HG03460 (cell line): ENCODE data around the gene HELLS.
"Not testable (repeated sequence)": the region's sequence is repeated elsewhere in the genome, so short reads cannot be mapped to it uniquely, and the experiment has no call there.

Source experiments
- ATAC-seq: cut with Tn5 transposase; IDR thresholded peaks from one replicate; pipeline ENCODE4 v1.9.1; 2021; ENCODE audit not compliant: unreplicated experiment

The HELLS gene

DNA sequence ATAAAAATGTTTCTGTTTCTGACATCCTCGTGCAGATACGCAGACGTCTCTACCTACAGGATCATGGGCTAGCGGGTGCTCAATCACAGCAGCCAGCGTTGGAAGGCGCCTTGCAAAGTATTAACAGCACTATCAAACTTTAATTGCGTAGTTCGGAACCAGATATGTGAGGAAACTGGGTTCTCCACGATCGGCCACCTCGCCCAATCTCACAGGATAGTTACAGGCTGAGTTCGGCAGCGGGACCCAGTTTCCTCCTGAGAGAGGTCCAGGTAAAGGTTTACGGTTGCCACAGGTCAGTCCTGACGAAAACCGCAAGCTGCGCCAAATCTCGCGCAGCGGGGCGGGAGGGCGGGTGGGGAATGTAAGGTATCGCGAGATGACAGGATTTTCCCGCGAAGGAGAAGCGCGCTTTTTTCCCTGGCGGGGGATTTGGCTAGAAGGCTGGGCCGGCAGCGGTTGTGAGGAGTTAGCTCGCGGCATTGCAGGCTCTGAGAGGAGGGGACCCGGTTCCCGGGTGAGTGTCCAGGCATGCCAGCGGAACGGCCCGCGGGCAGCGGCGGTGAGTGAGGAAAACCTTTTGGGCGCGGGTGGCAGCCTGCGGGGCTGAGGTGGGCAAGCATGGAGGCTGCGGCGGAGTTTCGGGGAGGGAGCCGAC is at the start of gene HELLS:
HELLS (plus strand) TSS at position 398 of the 658 bp plus-strand sequence; CDS start at position 532, 134 bp downstream.
- ATAC-seq: peak; percentile 72

DNA sequence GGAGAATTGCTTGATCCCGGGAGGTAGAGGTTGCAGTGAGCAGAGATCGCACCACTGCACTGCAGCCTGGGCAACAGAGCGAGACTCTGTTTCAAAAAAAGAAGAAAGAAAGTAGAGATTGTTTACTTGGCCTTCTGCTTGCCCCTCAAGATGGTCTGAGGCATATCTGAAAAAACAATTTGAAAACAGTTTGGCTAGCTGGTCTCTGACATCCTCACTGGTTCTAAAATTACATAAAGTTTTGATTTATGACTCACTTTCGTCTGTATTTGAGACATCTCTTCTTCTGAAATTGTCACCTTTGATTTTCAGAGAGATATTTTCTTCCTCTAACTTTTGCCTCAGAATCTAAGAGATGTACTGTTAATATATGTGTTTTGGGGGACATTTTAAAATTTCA is 49.6 kb upstream of the HELLS start:
- ATAC-seq: no peak

DNA sequence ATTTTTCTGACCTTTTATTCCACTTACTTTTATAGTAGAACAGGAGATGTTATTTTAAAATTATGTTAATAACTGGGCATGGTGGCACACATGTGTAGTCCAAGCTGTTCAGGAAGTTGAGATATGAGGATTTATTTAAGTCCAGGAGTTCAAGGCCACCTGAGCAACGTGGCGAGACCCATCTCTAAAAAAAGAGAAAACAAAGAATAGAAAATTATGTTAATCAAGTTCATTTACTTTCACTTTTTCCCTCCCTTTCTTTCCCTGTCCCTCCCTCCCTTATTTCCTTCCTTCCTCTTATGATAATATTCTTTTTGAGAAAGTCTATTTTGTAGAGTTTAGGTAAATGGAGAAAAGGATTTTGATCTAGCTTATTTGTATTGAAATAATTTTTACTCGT is 48.9 kb upstream of the HELLS start:
- no peak for ATAC-seq

DNA sequence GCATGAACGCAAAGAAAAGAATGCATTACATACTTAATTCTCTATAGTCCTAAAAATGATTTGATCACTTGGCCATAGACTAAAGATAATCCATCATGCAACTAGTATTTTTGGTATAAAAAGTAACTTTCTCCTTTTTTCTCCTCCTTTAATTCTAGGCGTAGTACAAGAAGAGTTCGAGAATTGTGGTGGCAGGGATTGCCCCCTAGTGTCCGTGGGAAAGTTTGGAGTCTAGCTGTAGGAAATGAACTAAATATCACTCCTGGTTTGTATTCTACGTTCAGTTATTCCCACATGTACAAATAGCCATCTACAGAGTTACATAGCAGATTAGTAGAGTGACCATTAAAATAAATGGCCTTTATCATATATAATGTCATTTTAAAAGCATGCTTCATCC is 45.5 kb upstream of the HELLS start:
- ATAC-seq: no peak

DNA sequence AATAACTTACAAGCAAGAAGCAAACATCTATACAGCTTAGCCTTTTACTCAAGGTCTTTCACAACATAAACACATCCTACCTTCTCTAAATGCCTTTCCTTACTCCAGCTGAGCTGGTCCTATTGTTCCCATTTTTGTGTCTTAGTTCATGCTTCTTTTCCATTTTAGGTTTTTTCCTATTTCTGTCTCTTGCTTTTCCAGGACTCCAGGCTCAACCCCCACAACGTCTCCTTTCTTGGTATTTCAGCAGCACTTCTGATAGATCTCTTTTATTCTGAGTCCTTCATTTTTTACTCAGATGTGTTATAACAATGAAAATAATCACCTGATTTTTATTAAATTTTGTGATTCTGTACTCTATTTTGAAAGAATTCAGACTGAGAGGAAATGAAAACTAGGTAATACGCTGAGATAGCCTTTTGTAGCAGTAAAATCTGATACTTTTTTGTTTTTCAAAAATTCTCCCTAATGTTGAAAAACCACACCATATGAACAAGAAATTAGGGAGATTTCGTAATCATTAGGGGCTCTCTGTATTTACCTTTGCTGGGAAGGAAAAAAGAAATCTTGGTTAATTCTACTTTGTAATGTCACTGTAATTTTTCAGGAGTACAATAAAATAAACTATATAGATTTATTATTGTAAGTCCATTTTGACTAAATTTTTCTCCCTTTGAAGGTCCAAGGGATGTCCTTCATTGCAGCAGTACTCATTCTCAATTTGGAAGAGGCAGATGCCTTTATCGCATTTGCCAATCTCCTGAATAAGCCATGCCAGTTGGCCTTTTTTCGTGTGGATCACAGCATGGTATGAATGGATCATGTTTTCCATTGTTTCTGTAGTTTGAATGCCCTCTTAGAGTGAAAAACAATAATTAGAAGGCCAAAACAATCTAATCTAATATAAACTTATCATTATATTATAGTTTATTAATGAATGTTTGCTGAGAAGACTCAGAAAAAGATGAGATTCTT is 24.0 kb upstream of the HELLS start:
- no peak for ATAC-seq

DNA sequence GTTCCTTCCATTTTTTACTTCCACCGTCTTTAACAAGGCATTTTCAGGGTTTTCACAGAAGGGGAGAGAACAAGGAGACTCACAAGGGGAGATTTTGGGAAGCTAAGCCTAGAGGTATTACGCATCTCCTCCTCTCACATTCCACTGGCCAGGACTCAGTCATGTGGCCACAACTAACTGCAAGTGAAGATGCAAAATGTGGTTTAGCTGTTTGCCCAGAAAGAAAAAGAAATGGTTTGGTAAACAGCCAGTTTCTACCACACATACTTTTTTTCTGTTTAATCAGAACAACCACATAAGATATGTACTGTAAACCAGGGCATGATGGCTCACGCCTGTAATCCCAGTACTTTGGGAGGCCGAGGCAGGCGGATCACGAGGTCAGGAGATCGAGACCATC is 21.4 kb upstream of the HELLS start:
- ATAC-seq: no peak

DNA sequence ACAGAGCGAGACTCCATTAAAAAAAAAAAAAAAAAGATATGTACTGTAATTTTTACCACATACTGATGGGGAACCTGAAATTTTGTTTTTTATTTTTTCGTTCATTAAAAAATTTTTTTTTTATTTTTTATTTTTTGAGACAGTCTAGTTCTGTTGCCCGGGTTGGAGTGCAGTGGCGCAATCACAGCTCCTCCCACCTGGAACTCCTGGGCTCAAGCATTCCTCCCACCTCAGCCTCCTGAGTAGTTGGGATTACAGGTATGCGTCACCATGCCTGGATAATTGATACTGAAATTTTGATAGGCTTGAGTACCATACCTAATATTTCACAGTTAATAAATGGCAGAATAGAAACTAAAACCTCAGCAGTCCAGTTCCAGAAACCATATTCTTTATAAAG is 20.9 kb upstream of the HELLS start:
- ATAC-seq: no peak

DNA sequence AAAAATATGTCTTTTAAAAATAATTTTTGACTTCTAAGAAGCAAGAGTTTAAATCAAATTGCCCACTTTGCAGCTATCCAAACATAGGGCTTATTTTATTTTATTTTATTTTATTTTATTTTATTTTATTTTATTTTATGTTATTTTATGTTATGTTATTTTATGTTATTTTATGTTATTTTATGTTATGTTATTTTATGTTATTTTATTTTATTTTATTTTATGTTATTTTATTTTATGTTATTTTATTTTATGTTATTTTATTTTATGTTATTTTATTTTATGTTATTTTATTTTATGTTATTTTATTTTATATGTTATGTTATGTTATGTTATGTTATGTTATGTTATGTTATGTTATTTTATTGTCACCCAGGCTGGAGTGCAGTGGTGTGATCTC is 14.0 kb upstream of the HELLS start:
- not testable (repeated sequence) for ATAC-seq

DNA sequence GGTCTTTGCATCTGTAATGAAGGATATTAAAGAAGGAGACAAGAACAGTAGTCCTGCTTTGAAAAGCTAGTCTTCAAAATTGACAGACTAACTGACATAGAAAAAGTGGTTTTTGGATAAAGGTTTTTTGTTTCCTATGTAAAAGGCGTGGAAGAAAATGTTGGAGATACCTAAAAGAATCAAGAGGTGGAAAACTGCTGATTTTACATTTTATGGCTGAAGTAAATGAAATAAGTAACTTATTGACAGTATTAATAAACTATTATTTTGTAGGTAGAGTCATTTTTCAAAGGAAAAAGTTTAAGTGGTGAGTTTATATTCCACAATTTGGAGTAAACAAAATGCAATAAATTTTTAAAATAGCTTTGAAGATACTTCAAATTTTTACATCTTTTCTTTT is 12.6 kb upstream of the HELLS start:
- no peak for ATAC-seq

DNA sequence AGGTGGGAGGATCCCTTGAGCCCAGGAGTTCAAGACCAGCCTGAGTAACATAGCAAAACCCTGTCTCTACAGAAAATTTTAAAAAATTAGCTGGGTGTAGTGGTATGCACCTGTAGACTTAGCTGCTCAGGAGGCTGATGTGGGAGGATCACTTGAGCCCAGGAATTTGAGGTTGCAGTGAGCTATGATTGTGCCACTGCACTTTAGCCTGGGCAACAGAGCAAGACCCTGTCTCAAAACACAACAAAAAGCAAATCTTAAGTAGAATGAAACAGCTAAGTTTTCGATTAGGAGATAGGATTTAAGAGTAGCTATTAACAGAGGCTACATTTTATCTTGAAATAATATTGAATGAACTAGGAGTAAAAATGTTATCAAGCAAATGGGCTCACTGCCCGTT is 3.3 kb upstream of the HELLS start:
- ATAC-seq: not testable (repeated sequence)

DNA sequence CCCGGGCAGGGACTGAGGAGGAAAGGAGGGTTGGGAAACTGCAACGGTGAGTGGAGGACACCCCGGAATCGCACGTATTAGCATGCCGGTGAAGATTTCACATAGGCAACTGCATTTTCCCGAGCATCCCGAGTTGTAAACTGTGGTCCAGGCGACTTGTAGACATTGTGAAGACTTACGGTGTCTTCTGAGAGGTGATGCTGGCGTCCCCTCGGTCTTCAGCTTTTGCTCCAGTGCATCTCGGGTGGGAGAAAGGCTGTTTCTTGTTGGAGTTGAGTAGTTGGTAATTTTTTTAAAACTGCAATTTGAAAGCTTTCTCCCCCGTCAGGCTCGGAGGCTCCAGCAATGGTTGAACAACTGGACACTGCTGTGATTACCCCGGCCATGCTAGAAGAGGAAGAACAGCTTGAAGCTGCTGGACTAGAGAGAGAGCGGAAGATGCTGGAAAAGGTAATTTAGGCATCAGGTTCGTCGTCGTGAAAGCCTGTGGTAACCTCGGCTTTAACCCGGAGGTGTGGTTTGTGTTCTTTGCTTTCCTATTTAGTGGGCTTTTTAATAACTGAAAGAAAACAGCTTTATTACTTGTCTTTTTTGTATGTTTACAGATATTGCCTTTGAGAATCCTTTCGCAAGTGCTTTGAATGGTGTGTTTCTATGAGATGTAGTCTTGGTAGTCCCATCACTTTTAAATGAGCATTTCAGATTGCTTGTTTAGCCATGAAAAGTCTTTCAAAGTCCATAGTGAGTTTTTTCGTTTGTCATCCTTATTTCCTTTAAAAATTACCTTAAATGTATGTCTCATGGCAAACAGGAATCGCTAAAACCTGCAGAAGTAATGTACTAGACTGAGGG is 687 bp downstream of the HELLS start:
- peak; percentile 16 for ATAC-seq

DNA sequence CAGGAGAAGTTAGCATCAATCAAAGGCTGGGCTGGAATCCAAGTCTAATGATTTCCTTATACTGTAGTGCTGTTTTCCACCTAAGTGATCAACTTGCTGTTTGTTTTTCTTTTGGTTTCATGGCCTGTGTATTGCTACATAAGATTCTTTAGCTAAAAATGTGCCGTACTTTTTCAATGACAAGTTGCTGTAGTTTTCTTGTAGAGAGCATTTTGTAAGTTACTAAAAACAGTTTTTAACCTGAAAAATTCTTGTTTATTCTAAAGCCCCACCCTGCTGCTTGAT is 1.3 kb downstream of the HELLS start:
- no peak for ATAC-seq

DNA sequence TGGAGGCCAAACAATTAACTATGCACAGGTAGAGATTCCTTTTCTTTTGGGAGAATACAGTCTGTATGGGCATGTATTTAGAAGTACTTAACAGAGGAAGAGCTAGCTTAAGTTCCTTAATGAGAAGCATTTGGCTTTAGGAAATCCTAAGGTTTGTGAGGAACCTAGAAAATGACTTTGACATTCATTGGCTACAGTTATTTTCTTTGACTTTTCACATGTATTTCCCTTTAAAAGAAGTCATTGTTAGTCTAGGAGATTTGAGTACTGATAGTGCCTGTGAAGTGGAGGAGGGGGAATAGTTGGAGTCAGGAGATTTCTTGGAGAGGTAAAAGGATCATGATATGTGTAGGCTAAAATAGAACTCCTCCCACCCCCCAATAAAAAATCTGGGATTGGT is 3.6 kb downstream of the HELLS start:
- no peak for ATAC-seq

DNA sequence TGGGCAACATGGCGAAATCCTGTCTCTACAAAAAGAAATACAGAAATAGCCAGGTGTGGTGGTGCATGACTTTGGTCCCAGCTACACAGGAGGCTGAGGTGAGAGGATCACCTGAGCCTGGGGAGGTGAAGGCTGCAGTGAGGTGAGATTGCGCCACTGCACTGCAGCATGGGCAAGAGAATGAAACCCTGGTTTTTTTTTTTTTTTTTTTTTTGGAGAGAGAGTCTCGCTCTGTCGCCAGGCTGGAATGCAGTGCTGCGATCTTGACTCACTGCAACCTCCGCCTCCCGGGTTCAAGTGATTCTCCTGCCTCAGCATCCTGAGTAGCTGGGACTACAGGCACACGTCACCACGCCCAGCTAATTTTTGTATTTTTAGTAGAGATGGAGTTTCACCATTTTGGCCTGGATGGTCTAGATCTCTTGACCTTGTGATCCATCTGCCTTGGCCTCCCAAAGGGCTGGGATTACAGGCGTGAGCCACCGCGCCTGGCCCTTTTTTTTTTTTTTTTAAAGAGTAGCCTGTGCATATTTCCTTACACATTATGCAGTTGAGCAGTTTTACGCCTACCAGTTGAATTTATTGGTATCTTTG is 22.2 kb downstream of the HELLS start:
- ATAC-seq: not testable (repeated sequence)

DNA sequence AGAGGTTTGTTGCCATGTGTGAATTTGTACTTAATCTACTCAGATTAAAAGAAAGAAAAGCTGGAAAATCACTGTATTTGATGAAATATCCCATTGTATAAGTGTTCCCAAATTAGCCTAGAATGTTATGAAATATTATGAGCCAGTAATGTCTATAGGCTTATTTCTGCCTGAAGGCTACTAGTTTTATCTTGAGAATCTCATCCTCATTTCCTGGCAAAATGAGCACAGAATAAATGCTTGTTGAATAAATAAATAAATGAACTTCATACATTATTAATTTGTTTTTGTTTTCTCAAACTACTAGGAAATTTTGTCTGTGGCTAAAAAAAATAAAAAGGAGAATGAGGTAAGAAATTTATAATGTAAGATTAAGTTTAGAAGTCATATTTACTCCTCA is 25.5 kb downstream of the HELLS start:
- ATAC-seq: no peak

DNA sequence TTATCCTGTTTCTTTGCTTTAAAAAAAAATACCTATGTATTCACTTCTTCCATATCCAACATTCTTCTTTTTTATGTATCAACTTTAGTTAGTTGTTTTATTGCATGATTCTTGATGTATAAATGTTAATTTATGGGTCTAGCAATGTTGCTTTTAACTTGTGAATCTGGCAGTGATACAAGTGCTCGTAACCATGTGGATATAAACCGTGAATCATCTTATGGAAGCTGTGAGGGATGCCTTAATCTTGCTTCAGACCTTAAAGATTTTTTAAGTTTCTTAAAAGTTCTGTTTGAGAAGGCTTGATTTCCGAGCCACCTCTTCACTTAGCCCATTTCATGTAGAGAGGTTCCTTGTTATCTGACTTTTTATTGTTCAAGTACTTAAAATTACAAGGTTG is 25.9 kb downstream of the HELLS start:
- no peak for ATAC-seq

DNA sequence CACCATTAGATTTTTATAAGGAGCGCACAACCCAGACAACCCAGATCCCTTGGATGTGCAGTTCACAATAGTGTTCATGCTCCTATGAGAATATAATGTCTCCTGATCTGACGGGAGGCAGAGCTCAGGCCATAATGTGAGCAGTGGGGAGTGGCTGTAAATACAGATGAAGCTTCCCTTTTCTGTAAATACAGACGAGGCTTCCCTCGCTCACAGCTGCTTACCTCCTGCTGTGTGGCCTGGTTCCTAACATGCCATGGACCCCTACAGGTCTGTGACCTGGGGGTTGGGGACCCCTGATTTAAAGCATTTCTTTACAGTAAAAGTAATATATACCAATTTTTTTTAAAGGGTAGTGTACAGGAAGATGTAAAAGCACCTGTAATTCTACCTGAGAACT is 33.2 kb downstream of the HELLS start:
- ATAC-seq: no peak

DNA sequence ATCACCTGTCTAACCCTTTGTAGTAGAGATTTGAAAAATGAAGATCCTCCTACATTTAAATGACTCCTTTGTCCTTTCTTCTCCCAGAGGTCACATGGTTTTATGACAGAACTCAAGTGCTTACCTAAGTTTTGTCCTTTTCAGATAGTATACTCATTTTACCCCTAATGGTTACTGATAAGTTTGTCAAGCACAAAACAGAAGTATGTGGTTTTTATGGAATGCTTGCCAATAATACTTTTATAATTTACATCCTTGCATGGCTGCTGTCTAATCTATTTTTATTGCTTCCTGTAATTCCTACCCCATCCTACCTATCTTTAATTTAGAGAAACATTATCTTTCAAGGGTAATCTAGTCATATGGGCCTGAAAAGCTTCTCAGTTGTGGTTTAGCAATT is 37.5 kb downstream of the HELLS start:
- ATAC-seq: no peak

DNA sequence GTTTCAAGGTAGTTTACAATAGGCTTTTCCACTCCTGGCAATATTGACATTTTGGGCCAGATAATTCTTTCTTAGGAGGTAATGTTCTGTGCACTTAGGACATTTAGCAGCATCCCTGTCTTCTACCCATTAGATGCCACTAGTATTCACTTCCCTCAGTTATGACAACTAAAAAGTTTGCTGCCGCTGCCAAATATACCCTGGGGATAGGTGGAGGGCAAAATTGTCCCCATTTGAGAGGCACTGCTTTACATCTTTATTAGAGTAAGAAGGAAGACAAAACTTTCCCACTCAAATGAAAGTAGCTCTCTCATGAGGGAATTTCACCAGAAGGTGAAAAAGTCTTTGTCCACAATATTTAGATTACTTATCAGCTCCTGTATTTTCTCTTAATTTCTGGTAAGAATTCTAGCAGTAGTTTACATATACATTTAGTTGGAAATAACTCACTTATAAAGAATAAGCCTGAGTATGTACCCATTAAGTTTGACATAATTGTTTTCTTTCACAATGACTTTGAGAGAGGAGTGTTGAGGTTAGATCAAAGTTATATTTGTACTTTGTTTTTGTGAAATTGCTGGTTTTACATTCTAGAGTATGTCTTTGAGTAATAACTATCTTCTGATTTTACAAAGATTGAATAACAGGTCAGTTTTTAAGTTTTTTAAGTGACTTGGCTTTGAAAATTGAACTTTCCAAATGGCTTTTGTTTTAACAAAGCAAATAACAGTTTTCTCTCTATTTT is 46.0 kb downstream of the HELLS start:
- peak; percentile 65 for ATAC-seq

DNA sequence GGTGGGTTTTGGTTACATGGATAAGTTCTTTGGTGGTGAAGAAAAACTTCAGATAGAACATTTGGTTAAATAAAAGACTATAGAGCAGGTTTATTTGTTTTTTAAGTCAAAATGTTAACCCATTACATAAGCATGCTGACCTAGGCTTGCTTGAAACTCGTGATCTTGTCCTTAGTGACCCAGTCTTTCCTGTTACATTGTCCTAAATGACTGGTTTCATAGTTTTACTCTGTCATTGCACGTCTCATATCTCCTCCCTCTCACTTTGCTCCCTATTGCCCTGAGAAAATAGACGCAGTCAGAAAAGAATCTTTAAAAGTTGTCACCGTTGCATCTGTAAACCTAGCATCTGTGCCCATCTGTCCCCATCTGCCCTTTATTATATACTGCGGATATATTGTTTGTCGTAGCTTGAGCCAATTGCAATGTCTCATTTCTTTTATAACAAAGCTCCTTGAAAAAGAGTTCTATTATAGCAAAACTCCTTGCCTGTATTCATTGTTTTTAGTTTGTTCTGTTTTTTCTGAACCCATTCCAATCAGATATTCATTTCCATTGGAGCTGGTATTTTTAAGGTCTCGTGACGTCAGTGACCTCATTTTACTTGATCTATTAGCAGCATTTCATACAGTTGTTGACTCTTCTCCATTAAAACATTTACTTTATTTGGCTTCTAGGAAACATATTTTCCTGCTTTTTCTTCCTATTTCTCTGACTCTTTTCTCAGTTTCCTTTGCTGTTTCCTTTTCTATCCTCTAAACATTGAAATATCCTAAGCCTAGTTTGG is 57.3 kb downstream of the HELLS start:
- ATAC-seq: no peak
